CD14-positive monocyte (primary cell): ENCODE measurements around the gene SLC22A1. TPM values are rescaled to one million over a fixed set of nuclear protein-coding genes. Genes with fewer than 3 reads are reported as not detected.

ENCODE experiments used
- DNase-seq, 3 donors: peaks; one replicate each; pipeline ENCODE4 v3.0.0-alpha.2; 2011 to 2022
- H2AFZ ChIP-seq: 2 replicates; pipeline ENCODE4 v1.6.0; 2012; ENCODE audit warnings: mild to moderate bottlenecking, low read depth, low read length, inconsistent platforms; ENCODE audit not compliant: insufficient read depth, poor library complexity, severe bottlenecking
- H3K27ac ChIP-seq, 2 donors: 1 replicate in 1 of 2; 2 replicates in 1 of 2; pipeline ENCODE4 v1.5.1; 2012 to 2013; ENCODE audit warnings: low read length in 2 of 2, control low read depth in 1 of 2, inconsistent platforms in 1 of 2, low read depth in 1 of 2, mild to moderate bottlenecking in 1 of 2
- H3K27me3 ChIP-seq, 2 donors: one replicate each; pipeline versions ENCODE4 v1.6.0 to v1.6.1; 2011 to 2013; ENCODE audit warnings: low read length in 2 of 2; ENCODE audit not compliant: control insufficient read depth in 2 of 2, insufficient read depth in 2 of 2
- H3K36me3 ChIP-seq, 2 donors: replicated peaks in 1 of 2; 1 replicate in 1 of 2; 2 replicates in 1 of 2; pipeline versions ENCODE4 v1.5.1 to v1.6.1; 2012 to 2013; ENCODE audit warnings: low read length in 2 of 2, control low read depth in 1 of 2, inconsistent platforms in 1 of 2, mild to moderate bottlenecking in 1 of 2; ENCODE audit not compliant: insufficient read depth in 2 of 2, control insufficient read depth in 1 of 2
- H3K4me1 ChIP-seq, 2 donors: 1 replicate in 1 of 2; 2 replicates in 1 of 2; pipeline versions ENCODE4 v1.5.1 to v1.6.1; 2012 to 2013; ENCODE audit warnings: low read length in 2 of 2, control low read depth in 1 of 2, inconsistent platforms in 1 of 2, mild to moderate bottlenecking in 1 of 2, moderate library complexity in 1 of 2; ENCODE audit not compliant: insufficient read depth in 2 of 2, control insufficient read depth in 1 of 2
- H3K4me2 ChIP-seq: replicated peaks from 2 replicates; pipeline ENCODE3; 2012; ENCODE audit warnings: low read length, moderate library complexity, mild to moderate bottlenecking; ENCODE audit not compliant: poor library complexity, severe bottlenecking; ENCODE audit errors: extremely low read depth
- H3K4me3 ChIP-seq, 3 experiments: fragments of 200-600 bp in 1 of 3; sonication (generic) in 1 of 3; replicated peaks in 1 of 3; 1 replicate in 2 of 3; 2 replicates in 1 of 3; pipeline ENCODE4 v1.5.1; 2011 to 2013; ENCODE audit warnings: low read length in 3 of 3, mild to moderate bottlenecking in 3 of 3, control low read depth in 2 of 3, low read depth in 2 of 3, inconsistent platforms in 1 of 3, moderate library complexity in 1 of 3
- H3K79me2 ChIP-seq: 2 replicates; pipeline ENCODE4 v1.6.0; 2012; ENCODE audit warnings: mild to moderate bottlenecking, control low read depth, inconsistent platforms, low read length, moderate library complexity; ENCODE audit not compliant: insufficient read depth
- H3K9ac ChIP-seq: 2 replicates; pipeline ENCODE4 v1.6.0; 2017; ENCODE audit warnings: low read length, mild to moderate bottlenecking; ENCODE audit not compliant: insufficient read depth, poor library complexity, severe bottlenecking
- H3K9me3 ChIP-seq, 2 donors: replicated peaks in 1 of 2; 1 replicate in 1 of 2; 2 replicates in 1 of 2; pipeline versions ENCODE4 v1.5.1 to v1.6.1; 2012 to 2013; ENCODE audit warnings: low read length in 2 of 2, control low read depth in 1 of 2; ENCODE audit not compliant: control insufficient read depth in 1 of 2, insufficient read depth in 1 of 2
- H4K20me1 ChIP-seq: 2 replicates; pipeline ENCODE4 v1.6.0; 2012; ENCODE audit warnings: mild to moderate bottlenecking, low read length, control low read depth, moderate library complexity; ENCODE audit not compliant: insufficient read depth
- H3K27ac Mint-ChIP-seq, 7 donors: one replicate each; pipeline ENCODE4 v1.8.0; 2020; ENCODE audit warnings: mild to moderate bottlenecking in 7 of 7, mixed read lengths in 7 of 7, moderate library complexity in 6 of 7, inconsistent platforms in 2 of 7
- H3K27me3 Mint-ChIP-seq, 3 donors: one replicate each; pipeline ENCODE4 v1.8.0; 2021 to 2022; ENCODE audit warnings: low read depth in 3 of 3, mild to moderate bottlenecking in 3 of 3, mixed read lengths in 3 of 3, moderate library complexity in 3 of 3, inconsistent platforms in 1 of 3
- H3K36me3 Mint-ChIP-seq, 2 donors: one replicate each; pipeline ENCODE4 v1.8.0; 2020; ENCODE audit warnings: mixed read lengths in 2 of 2, inconsistent platforms in 1 of 2, mild to moderate bottlenecking in 1 of 2
- H3K4me1 Mint-ChIP-seq: one replicate; pipeline ENCODE4 v1.8.0; 2020; ENCODE audit warnings: mild to moderate bottlenecking, mixed read lengths
- H3K4me3 Mint-ChIP-seq, 2 donors: one replicate each; pipeline ENCODE4 v1.8.0; 2020; ENCODE audit warnings: mild to moderate bottlenecking in 2 of 2, mixed read lengths in 2 of 2, moderate library complexity in 1 of 2
- H3K9me3 Mint-ChIP-seq, 7 donors: one replicate each; pipeline ENCODE4 v1.8.0; 2020 to 2022; ENCODE audit warnings: mixed read lengths in 7 of 7, mild to moderate bottlenecking in 6 of 7, moderate library complexity in 6 of 7, inconsistent platforms in 2 of 7
- WGBS: methylation state at CpG from one replicate; pipeline ENCODE4 v1.1.5; 2013; ENCODE audit warnings: missing lambda C conversion rate; ENCODE audit not compliant: insufficient coverage; 5-methylcytosine and 5-hydroxymethylcytosine counted together
- intact Hi-C, 2 donors: fragments of 100-400 bp; cut with micrococcal nuclease; formaldehyde crosslinking; loops; one replicate each; pipeline versions ENCODE4 v1.15.0 to v1.15.1; 2023
- polyA plus RNA-seq, 3 donors: library from polyadenylated mRNA; depleted of rRNA in 1 of 3; unstranded in 2 of 3; stranded (reverse) in 1 of 3; fragments of 300-500 nt in 2 of 3; fragments of >200 nt in 1 of 3; fragmentation: Illumina TruSeq in 2 of 3; gene quantifications; 1 replicate in 2 of 3; 2 replicates in 1 of 3; pipeline ENCODE4 v1.2.3, GENCODE V29; 2012 to 2021
- TF ChIP-seq, protein P1 (sequence below): fragments of 200-600 bp; IDR thresholded peaks from one replicate; pipeline ENCODE4 v1.8.0; 2022; ENCODE audit warnings: antibody characterized with exemption, mild to moderate bottlenecking

Gene SLC22A1
- polyA plus RNA-seq, 3 donors, result 0.36 to 0.48 TPM; not detected in 1

DNA sequence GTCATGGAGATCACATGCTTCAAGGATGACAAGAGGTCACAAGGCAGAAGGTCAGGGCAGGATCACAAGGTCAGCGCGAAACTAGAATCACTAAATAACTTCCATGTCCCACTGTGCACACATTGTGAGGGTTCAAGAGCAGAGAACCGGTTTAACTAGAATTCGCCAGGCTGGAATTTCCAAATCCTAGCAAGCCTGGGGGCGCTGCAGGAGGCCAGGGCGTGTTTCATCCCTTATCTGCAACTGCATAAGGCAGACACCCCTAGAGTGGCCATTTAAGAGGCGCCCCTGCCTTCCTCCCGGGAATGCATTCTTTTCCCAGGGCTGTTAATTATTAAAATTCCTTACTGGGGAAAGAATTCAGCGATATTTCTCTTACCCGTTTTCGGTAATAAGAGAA, 40.2 kb upstream of the SLC22A1 start:
- Histone ChIP-seq H4K20me1 (peaks cover 81% of the 10 kb centered on the region), H3K9ac (no peak overlapping the region), H2AFZ (no peak overlapping the region), H3K36me3 (peaks cover 97 to 100% of the 10 kb centered on the region in 2 donors), H3K27me3 (no peaks in the 10 kb centered on the region), H3K79me2 (no peaks in the 10 kb centered on the region), H3K27ac (no peak overlapping the region), H3K9me3 (peaks cover 7 to 10% of the 10 kb centered on the region in 2 donors), H3K4me2 (no peak overlapping the region), H3K4me3 (no peak overlapping the region), H3K4me1 (no peaks in the 10 kb centered on the region)
- peak overlapping the region in 2 of 7 donors; percentile 40 to 64 for H3K27ac Mint-ChIP-seq
- H3K4me3 Mint-ChIP-seq, result no peak overlapping the region
- no peaks in the 10 kb centered on the region for H3K4me1 Mint-ChIP-seq
- TF ChIP-seq, protein P1, sequence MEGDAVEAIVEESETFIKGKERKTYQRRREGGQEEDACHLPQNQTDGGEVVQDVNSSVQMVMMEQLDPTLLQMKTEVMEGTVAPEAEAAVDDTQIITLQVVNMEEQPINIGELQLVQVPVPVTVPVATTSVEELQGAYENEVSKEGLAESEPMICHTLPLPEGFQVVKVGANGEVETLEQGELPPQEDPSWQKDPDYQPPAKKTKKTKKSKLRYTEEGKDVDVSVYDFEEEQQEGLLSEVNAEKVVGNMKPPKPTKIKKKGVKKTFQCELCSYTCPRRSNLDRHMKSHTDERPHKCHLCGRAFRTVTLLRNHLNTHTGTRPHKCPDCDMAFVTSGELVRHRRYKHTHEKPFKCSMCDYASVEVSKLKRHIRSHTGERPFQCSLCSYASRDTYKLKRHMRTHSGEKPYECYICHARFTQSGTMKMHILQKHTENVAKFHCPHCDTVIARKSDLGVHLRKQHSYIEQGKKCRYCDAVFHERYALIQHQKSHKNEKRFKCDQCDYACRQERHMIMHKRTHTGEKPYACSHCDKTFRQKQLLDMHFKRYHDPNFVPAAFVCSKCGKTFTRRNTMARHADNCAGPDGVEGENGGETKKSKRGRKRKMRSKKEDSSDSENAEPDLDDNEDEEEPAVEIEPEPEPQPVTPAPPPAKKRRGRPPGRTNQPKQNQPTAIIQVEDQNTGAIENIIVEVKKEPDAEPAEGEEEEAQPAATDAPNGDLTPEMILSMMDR, result no peak
- peaks cover 96 to 100% of the 10 kb centered on the region in 2 donors for H3K36me3 Mint-ChIP-seq
- DNase-seq, result no peak
- peaks cover 4 to 19% (median 7%) of the 10 kb centered on the region in 7 donors for H3K9me3 Mint-ChIP-seq
- intact Hi-C loops, result no loop called here
- H3K27me3 Mint-ChIP-seq, result peaks cover 0 to 4% (median 2%) of the 10 kb centered on the region in 3 donors
- WGBS, result 96% methylated on average over 5 of the region's 11 CpGs

DNA sequence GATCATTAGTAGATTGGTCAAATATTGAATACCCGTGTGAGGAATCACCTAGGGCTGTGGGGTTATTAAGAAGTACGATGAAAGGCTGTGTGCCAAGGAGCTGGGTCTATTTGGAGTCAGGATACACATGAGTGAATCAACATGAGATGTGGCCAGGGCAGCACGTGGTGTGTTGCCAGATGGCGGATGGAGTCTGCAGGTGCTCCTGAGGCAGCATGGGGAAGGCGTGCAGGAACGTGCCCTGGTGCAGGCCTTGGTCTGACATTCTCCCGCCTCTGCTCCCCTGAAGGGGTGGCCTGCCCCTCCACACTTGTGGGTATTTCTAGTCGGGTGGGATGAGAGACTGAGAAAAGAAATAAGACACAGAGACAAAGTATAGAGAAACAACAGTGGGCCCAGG, 39.0 kb upstream of the SLC22A1 start:
- Histone ChIP-seq H3K9me3 (peaks cover 7 to 10% of the 10 kb centered on the region in 2 donors), H3K27ac (no peak overlapping the region), H2AFZ (no peak overlapping the region), H3K4me3 (no peak overlapping the region), H3K79me2 (no peaks in the 10 kb centered on the region), H3K27me3 (no peaks in the 10 kb centered on the region), H3K36me3 (peaks cover 95 to 100% of the 10 kb centered on the region in 2 donors), H3K9ac (no peak overlapping the region), H3K4me2 (no peak overlapping the region), H4K20me1 (peaks cover 83% of the 10 kb centered on the region), H3K4me1 (no peaks in the 10 kb centered on the region)
- Mint-ChIP-seq H3K4me1 (no peaks in the 10 kb centered on the region), H3K4me3 (no peak overlapping the region), H3K27me3 (peaks cover 0 to 4% (median 2%) of the 10 kb centered on the region in 3 donors), H3K9me3 (peaks cover 4 to 19% (median 7%) of the 10 kb centered on the region in 7 donors), H3K36me3 (peaks cover 96 to 100% of the 10 kb centered on the region in 2 donors), H3K27ac (peak overlapping the region in 1 of 7 donors; percentile 9)
- no peak for DNase-seq
- TF ChIP-seq, protein P1, result no peak
- 100% methylated on average over 4 of the region's 8 CpGs for WGBS
- intact Hi-C loops, result no loop called here
